Gastroesophageal sphincter (tissue), 4 donors: ENCODE results near the gene CYSLTR2. TPM values are rescaled to one million over a fixed set of nuclear protein-coding genes. Genes with fewer than 3 reads are reported as not detected.
"Not testable (repeated sequence)": the region's sequence is repeated elsewhere in the genome, so short reads cannot be mapped to it uniquely, and the experiment has no call there.

Source experiments
- ATAC-seq: fragments of 150-250 bp; one replicate; pipeline ENCODE4 v1.9.1; 2016; ENCODE audit warnings: mild to moderate bottlenecking, moderate library complexity
- H3K27ac ChIP-seq, 4 donors: fragments of 200-600 bp; sonication (generic) in 3 of 4; 1 replicate in 3 of 4; 2 replicates in 1 of 4; pipeline ENCODE4 v1.5.1; 2016 to 2019
- H3K27me3 ChIP-seq: fragments of 200-600 bp; sonication (generic); one replicate; pipeline ENCODE4 v1.5.1; 2019
- H3K36me3 ChIP-seq, 2 donors: fragments of 200-600 bp; sonication (generic); one replicate each; pipeline ENCODE4 v1.5.1; 2019; ENCODE audit warnings: control low read depth in 1 of 2
- H3K4me1 ChIP-seq, 3 donors: fragments of 200-600 bp; sonication (generic); 1 replicate in 2 of 3; 2 replicates in 1 of 3; pipeline ENCODE4 v1.5.1; 2016 to 2019; ENCODE audit warnings: control low read depth in 2 of 3
- H3K4me3 ChIP-seq, 2 donors: fragments of 200-600 bp; sonication (generic); one replicate each; pipeline ENCODE4 v1.5.1; 2019; ENCODE audit warnings: mild to moderate bottlenecking in 1 of 2, moderate library complexity in 1 of 2
- H3K9me3 ChIP-seq, 3 donors: fragments of 200-600 bp; sonication (generic); one replicate each; pipeline ENCODE4 v1.5.1; 2017 to 2019; ENCODE audit warnings: control low read depth in 2 of 3
- CTCF ChIP-seq, 4 experiments: fragments of 200-600 bp in 2 of 4; fragments of 450-650 bp in 2 of 4; sonication (generic) in 1 of 4; IDR thresholded peaks; one replicate each; pipeline ENCODE4 v1.5.1; 2017 to 2019; ENCODE audit warnings: antibody characterized with exemption in 4 of 4, mild to moderate bottlenecking in 2 of 4, moderate library complexity in 2 of 4
- EP300 ChIP-seq: sonication (generic); formaldehyde crosslinking; IDR thresholded peaks from one replicate; pipeline ENCODE4 v1.6.1; 2017; ENCODE audit warnings: antibody characterized with exemption, mild to moderate bottlenecking
- POLR2A ChIP-seq, 2 donors: fragments of 450-650 bp; IDR thresholded peaks; one replicate each; pipeline ENCODE4 v1.6.1; 2017; ENCODE audit warnings: antibody characterized with exemption in 2 of 2, mild to moderate bottlenecking in 2 of 2, moderate library complexity in 1 of 2
- POLR2AphosphoS5 ChIP-seq: sonication (generic); formaldehyde crosslinking; IDR thresholded peaks from one replicate; pipeline ENCODE4 v1.6.1; 2017; ENCODE audit warnings: antibody characterized with exemption
- WGBS, 2 donors: methylation state at CpG; one replicate each; pipeline ENCODE4 v1.1.5; 2018; ENCODE audit warnings: low coverage in 1 of 2; 5-methylcytosine and 5-hydroxymethylcytosine counted together
- total RNA-seq, 4 donors: library from RNA; depleted of rRNA; stranded (reverse); fragments of >200 nt; gene quantifications; one replicate each; pipeline ENCODE4 v1.1.0, GENCODE V29; 2016

CYSLTR2 gene
- total RNA-seq, 4 donors from 2014 or later = 0.16 to 2.2 (median 0.30) TPM

- H3K4me3 ChIP-seq = no peak overlapping the region
- WGBS, 2 donors = 75 to 90% methylated on average over 1 of the region's 1 CpG
- ATAC-seq = no peak
- H3K27me3 ChIP-seq = no peaks in the 10 kb centered on the region
- no peak overlapping the region for H3K27ac ChIP-seq
- H3K36me3 ChIP-seq = no peaks in the 10 kb centered on the region
- H3K4me1 ChIP-seq = peaks cover 0 to 14% (median 0%) of the 10 kb centered on the region in 3 donors
- TF ChIP-seq POLR2A (IDR thresholded peaks at IDR 0.05) (no peak), POLR2AphosphoS5 (no peak), EP300 (no peak), CTCF (IDR thresholded peaks at IDR 0.05) (no peak)
- peaks cover 0 to 20% (median 0%) of the 10 kb centered on the region in 3 donors for H3K9me3 ChIP-seq
Observed at GRCh38 chr13:48662226-48662625, 8.5 kb downstream of the CYSLTR2 start.

GRCh38 chr13:48667136-48667535 lies 13.4 kb downstream of the CYSLTR2 start:
- Histone ChIP-seq H3K27ac (no peak overlapping the region), H3K4me1 (no peaks in the 10 kb centered on the region), H3K36me3 (no peaks in the 10 kb centered on the region), H3K27me3 (no peaks in the 10 kb centered on the region), H3K4me3 (no peak overlapping the region), H3K9me3 (peaks cover 0 to 38% (median 0%) of the 10 kb centered on the region in 3 donors)
- no peak for TF ChIP-seq POLR2AphosphoS5
- no peak for TF ChIP-seq CTCF (IDR thresholded peaks at IDR 0.05)
- no peak for TF ChIP-seq POLR2A (IDR thresholded peaks at IDR 0.05)
- no peak for TF ChIP-seq EP300
- ATAC-seq = no peak
- 17 to 80% methylated on average over 1 of the region's 3 CpGs for WGBS, 2 donors

GRCh38 chr13:48671421-48671820 lies 17.7 kb downstream of the CYSLTR2 start:
- H3K27ac ChIP-seq, H3K4me3 ChIP-seq, H3K27me3 ChIP-seq, H3K36me3 ChIP-seq, ATAC-seq, H3K4me1 ChIP-seq: not testable (repeated sequence)
- 60 to 93% methylated on average over 2 of the region's 2 CpGs for WGBS, 2 donors
- peaks cover 0 to 26% (median 0%) of the 10 kb centered on the region in 3 donors for H3K9me3 ChIP-seq

GRCh38 chr13:48675247-48675646 lies 21.5 kb downstream of the CYSLTR2 start:
- no peak overlapping the region for H3K27ac ChIP-seq
- no peaks in the 10 kb centered on the region for H3K4me1 ChIP-seq
- TF ChIP-seq POLR2AphosphoS5 (no peak), POLR2A (IDR thresholded peaks at IDR 0.05) (no peak), CTCF (IDR thresholded peaks at IDR 0.05) (no peak), EP300 (no peak)
- no peak for ATAC-seq
- H3K27me3 ChIP-seq = no peaks in the 10 kb centered on the region
- H3K9me3 ChIP-seq = peaks cover 0 to 15% (median 0%) of the 10 kb centered on the region in 3 donors
- no peaks in the 10 kb centered on the region for H3K36me3 ChIP-seq
- H3K4me3 ChIP-seq = no peak overlapping the region
- WGBS, 2 donors = 60% methylated on average over 1 of the region's 1 CpG; no CpG with 5 or more reads in 1 of the 2 donors

- H3K4me1 ChIP-seq = no peaks in the 10 kb centered on the region
- H3K27ac ChIP-seq = no peak overlapping the region
- H3K36me3 ChIP-seq = no peaks in the 10 kb centered on the region
- H3K4me3 ChIP-seq = no peak overlapping the region
- no peak for ATAC-seq
- WGBS, 2 donors = 50 to 68% methylated on average over 1 to 3 of the region's 3 CpGs
- H3K27me3 ChIP-seq = no peaks in the 10 kb centered on the region
- no peaks in the 10 kb centered on the region for H3K9me3 ChIP-seq
- TF ChIP-seq POLR2A (IDR thresholded peaks at IDR 0.05) (no peak), EP300 (no peak), POLR2AphosphoS5 (no peak), CTCF (IDR thresholded peaks at IDR 0.05) (no peak)
Observed at GRCh38 chr13:48678316-48678715, 24.6 kb downstream of the CYSLTR2 start.
